MM.1S (cell line): Measurements from ENCODE around the gene GPA33.

Experiments used
- EZH2 ChIP-seq: fragments of 300-600 bp; sonication (generic); optimal IDR thresholded peaks from 2 replicates; pipeline ENCODE3; 2017; ENCODE audit warnings: low read depth, mild to moderate bottlenecking, antibody characterized with exemption, low read length, mixed read lengths
- EZH2phosphoT487 ChIP-seq: fragments of 300-600 bp; sonication (generic); IDR thresholded peaks from 2 replicates; pipeline ENCODE4 v1.6.1; 2018; ENCODE audit warnings: antibody characterized with exemption, low read length
- TF ChIP-seq, protein P1 (sequence below): fragments of 300-600 bp; sonication (generic); IDR thresholded peaks from 2 replicates; pipeline ENCODE4 v1.5.1; 2016; ENCODE audit warnings: antibody characterized with exemption, low read length, mixed read lengths

DNA sequence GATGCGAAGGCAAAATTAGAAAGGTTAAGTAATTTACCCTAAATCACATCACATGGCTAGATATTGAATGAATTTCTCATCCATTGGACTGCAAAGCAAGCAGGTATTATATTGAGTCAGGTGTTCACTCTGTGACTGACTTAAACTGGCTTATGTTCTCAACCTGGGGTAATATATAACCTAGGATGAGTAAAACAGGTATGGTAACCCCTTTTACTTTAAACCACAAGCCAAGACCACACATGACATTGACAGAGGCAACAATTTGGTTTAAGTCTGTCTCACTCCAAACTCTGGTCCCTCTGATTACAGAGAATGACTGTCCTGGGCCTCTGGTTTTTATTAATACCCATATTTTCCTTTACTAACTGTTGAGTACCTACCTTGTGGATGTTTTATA lies 67.8 kb downstream of the GPA33 start:
- TF ChIP-seq, protein P1, sequence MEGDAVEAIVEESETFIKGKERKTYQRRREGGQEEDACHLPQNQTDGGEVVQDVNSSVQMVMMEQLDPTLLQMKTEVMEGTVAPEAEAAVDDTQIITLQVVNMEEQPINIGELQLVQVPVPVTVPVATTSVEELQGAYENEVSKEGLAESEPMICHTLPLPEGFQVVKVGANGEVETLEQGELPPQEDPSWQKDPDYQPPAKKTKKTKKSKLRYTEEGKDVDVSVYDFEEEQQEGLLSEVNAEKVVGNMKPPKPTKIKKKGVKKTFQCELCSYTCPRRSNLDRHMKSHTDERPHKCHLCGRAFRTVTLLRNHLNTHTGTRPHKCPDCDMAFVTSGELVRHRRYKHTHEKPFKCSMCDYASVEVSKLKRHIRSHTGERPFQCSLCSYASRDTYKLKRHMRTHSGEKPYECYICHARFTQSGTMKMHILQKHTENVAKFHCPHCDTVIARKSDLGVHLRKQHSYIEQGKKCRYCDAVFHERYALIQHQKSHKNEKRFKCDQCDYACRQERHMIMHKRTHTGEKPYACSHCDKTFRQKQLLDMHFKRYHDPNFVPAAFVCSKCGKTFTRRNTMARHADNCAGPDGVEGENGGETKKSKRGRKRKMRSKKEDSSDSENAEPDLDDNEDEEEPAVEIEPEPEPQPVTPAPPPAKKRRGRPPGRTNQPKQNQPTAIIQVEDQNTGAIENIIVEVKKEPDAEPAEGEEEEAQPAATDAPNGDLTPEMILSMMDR = no peak
- no peak for TF ChIP-seq EZH2
- TF ChIP-seq EZH2phosphoT487 = no peak
